Fibroblast of skin of right biceps (primary cell): ENCODE results near the gene MAN1A1.
A peak's percentile ranks its signal among the peaks of the same experiment; 100 is the strongest.

Experiments used
- DNase-seq: peaks from one replicate; pipeline ENCODE4 v3.0.0-alpha.2; 2013

The MAN1A1 gene

DNA sequence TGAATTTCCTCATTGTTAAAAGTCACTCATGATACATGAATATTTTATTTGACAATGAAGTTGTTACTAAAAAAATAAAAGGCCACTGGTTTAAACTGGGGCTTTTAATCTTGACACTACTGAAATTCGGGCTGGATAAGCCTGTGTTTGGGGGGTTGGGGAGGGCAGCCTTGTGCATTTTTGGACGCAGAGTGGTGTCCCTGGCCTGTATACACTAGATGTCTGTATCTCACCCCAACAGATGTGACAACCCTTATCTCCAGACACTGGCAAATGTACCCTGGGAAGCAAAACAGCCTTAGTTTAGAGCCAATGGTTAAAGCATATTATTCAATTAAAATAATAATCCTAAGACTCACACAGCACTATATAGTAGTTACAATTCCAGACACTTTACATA is 24.8 kb downstream of the MAN1A1 start:
- no peak for DNase-seq

DNA sequence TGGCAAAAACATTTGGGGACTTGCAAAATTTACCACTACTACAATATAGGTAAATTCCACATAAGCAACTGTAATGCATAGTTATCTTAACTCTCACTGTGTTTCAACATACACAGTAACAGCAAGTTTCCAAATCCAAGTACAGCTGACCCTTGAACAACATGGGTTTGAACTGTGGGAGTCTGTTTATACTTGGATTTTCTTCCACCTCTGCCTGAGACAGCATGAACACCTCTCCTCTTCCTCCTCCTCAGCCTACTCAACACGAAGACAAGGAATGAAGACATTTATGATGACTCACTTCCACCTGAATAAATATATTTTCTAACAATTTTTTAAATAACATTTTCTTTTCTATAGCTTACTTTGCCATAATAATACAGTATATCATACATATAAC is 25.6 kb downstream of the MAN1A1 start:
- DNase-seq = no peak

DNA sequence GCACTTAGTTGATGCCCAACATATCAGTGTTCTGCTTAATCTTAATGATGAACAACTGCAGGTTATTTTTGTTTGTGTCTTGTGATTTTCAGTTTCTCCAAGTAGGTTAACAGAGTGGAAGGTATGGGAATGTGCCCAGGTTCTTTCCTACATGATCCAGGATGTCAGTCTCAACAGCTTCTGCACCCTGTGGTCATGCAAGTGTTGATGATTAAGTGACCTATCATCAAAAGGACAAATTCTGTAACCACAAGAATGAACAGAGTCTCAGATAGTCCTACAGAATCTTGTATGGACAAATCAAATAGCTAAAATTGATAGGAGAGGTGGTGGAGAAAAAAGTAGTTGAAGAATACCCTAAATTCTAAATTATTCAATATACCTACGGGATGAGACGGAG is 26.1 kb downstream of the MAN1A1 start:
- DNase-seq = no peak

DNA sequence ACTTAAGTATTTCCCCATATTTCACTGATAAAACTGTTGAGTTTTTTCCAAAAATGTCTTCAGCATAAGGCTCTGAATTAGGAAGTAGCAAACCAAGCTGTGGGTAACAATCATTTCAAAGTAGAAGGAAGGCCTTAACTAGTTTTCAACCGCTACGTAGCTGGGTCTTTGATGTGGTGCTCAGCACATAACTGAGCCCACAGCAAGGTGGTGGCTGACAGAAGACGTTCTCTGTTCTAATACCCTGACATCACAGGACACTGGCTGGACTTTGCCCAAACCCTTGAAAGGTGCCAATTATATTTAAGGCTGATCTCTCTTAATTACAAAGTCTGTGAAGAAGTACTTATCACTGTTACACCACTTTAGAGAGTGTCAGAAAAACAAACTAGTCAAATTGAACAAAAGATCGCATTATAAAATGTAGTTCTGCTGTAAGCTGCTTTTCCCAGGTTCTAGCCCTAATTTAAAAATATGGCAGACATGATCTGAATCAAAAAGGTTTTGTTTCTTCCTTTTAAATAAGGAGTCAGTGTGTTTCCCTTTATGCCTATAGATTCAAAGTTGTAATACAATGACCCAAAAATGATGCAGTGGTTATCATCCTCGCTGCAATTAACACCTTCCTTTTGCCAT is 26.7 kb downstream of the MAN1A1 start:
- DNase-seq = no peak

DNA sequence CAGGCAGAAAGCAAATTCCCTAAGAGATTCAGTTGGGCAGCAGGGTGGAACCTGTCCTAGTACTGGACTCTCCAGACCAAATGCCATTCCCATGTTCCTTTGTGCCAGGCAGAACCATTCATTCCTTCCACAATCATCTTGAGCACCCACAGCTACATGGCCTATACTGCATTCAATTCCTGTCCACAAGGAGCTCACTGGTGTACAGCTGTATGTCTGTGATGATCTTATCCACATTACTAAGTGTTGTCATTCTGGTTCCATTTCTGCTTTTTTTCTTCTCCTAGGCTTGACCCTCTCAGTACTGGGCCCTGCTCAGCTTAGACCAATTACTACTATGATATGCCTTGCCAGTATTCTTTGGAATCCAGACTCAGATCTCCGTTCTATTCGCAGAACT is 27.5 kb downstream of the MAN1A1 start:
- no peak for DNase-seq

DNA sequence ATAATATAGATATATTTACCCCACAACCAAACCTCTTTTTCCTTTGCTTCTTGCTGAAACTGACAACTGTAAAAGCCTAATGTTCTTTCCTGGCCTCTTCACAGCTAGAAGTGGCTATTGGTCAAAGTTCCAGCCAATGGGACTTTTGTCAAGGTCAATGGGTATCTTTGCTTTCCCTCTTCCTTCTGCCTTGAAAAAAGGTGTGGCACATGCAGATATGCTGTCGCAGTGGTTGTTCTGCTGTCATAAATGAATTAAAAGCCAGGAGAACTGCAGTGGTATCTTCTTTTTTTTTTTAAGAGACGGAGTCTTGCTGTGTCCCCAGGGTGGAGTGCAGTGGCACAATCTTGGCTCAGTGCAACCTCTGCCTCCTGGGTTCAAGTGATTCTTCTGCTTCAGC is 29.9 kb downstream of the MAN1A1 start:
- DNase-seq = no peak

DNA sequence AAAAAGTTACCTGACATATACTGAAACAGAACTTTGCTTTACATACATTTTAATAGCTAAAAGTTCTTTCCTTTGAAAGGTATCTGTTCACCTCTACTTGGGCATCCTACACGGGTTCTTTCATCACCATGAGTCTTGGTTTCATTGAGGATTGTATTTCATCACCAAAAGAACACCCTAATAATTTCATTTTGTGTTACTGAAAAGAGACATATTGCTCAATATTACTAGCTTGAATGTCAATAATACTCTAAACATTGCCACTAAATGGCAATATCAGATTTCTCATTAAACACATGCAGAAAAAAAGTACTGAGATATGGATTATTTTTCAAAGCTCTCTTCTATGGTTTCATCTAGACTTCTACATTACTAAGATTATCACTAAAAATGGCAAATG is 30.8 kb downstream of the MAN1A1 start:
- no peak for DNase-seq

DNA sequence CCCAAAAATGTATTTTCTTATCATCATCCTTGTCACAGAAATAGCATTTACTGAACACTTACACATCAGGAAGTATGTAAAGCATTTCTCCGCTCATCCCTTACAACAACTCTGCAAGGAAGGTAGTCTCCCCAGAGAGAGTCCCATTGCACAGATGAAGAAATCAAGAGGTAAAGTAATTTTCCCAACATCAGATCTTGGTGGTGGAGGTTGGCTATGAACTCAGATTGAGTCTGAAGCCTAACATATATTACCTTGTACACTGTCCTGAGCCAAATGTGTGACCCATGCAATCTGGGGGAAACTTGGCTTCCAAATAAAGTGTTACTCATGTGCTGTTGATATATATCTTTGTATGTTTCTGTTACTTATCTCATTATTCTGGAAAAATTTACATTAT is 31.4 kb downstream of the MAN1A1 start:
- no peak for DNase-seq

DNA sequence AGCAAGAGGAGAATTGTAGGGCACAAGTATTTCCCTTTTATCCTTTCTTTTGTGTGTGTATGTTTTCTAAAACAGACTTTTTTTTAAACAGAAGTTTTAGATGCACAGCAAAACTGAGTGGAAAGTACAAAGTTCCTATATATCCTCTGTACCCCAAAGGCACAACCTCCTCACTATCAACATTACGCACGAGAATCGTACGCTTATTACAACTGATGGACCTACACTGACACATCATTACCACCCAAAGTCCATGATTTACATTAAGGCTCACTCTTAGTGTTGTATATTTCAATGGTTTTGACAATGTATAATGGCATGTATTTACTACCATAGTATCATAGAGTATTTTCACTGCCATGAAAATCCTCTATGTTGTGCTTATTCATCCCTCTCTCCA is 32.6 kb downstream of the MAN1A1 start:
- DNase-seq = no peak

DNA sequence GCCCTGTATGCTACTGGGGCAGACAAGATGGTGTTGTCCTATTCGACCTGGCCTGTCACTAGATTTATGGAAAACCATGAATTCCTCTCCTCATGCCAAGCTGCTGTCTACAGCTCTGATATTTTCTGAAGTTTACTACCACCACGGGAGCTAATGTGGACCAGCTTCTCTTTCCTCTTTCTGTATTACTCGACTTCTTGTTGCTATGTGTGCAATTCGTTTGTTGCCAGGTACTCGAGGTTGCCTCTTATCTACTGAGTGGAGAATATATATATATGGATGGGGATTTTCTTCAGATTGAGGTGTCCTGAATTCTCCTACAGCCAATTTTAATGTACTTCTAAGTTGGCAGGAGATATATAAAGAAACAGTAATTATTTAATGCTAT is 34.7 kb downstream of the MAN1A1 start:
- no peak for DNase-seq

DNA sequence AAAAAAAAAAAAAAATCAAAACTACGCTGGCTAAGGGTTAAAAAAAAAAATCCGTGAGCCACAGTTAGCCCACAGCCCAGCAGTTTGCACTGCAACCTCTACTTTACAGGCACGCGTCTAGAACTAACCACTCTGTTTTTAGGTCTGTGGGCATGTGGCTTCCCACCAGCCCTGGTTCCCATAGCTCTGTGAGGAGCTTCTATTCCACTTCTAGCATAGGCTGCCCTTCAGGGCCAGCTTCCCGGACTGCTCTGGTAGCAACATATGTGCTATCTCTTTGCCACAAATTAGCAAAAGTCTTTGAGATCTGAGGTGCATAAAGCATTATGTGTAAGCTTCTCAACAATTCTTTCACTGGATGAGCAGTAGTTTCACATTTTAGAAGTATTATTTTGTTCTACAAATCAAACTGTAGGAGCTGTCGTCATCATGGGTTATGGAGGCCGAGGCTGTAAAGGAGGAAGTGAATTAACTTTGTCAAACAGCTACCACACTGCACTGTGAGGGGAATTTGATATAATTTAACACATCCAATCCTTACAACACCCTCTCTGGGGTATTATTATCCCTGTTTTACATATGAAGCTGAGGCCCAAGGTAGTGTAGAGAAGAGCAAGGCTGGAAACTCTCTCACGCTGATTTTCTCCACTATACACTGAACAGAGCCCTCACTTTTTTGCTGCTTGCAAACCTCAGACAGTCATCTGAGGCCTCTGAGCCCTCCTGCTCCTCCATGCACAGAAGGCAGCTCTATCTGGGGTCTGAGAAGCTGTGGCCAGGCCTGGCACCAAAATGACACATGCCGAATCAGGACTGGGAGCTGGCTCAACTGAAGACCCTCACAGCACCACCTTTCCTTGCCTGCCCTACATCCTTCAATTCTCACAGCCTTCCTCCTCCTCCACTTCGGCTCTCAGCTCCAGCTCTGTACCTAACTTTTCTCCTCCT is 35.4 kb downstream of the MAN1A1 start:
- no peak for DNase-seq

DNA sequence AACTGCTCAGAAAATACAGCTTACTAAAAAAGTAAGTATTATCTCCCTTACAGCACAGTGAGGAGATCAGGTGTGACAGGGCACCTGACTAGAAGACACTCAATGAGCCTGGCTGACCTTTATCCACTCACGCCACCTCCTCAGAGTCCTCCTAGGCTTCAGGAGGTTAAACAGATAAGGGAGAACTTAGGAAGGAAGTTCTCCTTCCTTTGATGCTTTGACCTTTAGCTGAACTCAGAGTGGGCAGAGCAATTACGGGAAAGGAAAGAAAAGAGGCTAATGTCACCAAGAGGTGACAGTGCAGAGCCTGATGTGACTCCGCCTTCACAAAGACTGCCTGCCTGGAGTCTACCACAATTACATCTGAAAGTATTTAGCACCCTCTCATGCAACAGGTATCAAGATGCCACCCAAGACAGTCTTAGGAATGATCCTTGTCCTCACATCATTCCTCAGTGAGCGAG is 36.7 kb downstream of the MAN1A1 start:
- no peak for DNase-seq

DNA sequence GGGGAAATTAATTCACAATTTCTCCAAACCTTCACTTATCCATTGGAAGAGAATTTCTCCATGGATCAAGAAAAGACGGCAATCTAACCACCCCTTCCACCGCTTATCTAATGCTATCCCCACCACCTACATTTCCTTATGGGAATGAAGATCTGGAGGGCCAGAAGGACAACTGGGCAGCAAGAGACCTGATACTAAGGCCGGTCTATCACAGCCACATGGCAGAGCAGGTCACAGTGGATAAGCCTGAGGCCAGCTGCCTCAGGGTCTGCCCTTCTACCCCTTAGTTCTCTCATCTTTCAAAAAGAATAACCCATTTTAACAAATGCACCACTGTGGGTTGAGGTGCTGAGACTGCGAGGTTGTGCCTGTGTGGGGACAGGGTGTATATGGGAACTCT is 37.1 kb downstream of the MAN1A1 start:
- DNase-seq = no peak

DNA sequence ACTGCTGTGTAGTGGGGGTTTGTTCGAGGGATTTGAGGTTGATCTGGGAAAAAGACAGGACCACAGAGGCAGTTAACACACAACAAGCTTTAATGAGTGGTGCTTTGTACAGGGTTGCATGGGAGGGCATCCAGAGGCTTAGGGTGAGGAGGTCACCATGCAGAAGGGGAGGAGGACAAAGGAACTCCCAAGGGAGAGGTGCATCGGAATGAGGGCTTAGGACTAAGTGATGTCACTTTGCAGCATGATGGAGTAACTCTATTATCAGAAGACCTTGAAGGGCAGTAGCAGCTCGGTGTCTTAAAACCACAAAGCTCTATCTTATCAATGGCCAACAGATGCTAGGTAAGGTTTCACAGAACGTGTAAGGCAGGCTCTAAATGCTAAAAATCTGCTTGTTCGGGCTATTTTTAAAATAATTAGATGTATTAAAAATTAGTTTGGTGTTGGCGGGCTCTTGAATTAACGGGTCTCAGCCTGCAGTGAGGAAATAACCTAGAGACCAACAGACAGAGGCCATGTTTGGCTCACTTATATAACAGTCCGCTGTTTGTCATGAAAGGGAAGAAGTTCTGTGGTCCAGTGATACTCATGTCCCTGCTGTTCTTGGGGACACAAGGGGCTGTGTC is 37.9 kb downstream of the MAN1A1 start:
- no peak for DNase-seq

DNA sequence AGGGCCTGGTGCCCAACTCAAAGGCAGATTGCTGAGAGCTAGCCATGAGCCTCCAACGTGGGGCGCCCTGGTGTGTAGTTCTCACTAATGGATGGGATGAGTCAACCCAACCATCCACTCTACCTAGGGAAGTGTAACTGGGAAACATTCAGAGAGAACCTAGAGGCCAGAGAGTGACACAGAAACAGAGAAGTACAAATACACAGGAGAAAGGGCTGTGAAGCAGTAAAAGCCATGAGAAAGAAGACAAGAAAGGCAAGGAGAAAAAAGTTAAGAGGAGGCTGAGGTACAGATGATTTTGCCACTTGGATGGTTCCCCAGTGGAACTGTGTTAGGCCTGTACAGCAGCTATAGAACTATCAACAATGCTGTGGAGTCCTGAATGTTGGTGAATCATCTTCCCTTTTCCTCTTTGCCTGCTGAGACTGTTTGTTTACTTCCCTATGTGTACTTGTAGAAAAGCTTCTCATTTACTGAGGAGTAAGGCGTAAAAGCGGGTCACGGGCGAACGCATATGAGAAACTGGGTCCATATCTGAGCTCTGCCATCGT is 39.0 kb downstream of the MAN1A1 start:
- DNase-seq = peak; percentile 11

DNA sequence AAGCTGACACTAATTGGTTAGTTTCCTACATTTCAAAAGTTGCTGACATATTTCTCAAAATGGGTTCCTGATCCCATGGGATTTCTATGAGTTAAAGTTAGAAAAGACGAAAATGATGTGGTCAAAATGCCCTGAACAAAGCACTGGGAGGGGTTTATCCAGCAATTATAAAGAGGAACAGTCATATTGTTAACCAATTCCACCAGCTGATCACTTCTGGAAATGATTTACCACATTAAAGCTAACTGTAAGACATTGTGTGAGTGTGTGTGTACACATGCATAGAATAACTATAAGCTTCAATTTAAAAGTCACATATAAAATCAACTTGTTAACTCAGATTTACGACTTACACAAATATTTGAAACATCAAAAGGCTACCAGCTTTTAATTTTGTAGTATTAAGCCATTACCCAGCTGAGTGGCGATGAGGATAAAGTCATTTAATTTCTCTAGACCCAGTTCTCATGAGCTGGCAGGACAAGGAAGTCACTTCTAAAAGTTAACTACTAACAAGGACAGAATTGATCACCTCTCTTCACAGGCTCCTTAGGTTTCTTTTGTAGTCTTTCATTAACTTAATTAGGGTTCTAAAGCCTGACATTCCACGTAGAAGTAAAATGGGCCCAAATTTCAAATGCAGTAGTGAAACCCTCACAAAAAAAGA is 40.4 kb downstream of the MAN1A1 start:
- peak; percentile 59 for DNase-seq

DNA sequence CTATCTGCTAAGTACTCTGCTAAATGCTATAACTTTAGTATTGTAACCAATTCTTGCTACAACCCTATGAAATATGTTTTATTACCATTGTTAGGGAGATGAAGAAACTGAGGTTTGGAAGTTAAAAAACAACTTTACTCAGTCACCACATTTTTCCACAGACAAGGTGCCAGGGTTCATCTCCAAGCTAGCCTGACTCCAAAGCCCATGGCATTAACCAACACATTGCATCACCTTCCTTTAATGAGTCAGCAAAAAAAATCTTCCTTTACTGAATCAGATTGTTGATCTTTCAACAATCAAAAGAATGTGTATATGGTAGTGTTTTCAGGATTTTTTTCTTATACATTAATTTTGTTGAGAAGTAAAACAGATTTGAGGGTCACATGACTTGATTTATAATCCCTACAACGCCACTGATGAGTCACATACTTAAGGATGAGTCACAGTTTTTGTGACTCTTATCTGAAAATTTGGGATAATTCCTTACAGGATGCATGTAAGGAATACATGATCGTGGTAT is 41.5 kb downstream of the MAN1A1 start:
- DNase-seq = peak; percentile 85

DNA sequence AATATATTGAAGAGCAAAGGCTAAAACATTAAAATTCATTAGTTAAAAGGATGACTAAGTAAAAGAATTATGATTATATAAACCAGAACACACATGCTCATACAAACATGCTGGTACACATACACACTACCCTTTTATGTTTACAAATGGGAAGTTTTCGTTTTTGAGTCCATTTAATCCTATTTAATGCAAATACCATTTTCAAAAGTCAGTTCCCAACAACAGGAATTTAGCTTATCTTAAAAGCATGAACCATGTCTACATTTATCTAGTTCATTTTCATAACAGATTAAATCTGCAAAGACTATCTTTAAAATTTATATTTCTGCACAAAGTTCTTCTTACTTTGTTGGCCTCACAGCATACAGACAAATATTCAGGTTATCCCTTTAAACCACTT is 42.5 kb downstream of the MAN1A1 start:
- DNase-seq = no peak

DNA sequence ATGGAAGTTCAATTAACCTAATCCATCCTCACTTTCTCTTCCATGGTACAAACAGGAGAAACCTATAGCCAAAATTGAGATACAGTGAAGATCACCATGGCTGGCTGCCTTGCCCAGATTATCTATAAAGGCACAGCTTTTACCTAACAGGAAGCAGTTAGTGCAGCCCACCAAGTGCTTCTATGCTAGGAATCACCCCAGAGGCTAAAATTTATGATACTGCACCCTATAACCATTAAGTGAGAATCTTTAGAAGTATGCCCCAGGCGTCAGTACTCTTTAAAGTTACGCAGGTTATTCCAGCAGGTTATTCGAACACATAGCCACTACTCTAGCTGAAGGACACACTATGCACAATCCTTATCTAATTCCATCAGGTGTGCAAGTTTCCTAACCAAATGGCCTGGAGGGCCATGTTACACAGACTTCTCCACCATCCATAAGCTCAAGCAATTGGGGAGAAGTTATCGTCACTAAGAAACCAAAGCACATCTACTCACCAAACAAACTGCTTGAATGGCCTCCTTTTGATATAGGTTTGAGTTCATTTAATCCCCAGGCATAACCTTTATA is 43.1 kb downstream of the MAN1A1 start:
- DNase-seq = no peak

DNA sequence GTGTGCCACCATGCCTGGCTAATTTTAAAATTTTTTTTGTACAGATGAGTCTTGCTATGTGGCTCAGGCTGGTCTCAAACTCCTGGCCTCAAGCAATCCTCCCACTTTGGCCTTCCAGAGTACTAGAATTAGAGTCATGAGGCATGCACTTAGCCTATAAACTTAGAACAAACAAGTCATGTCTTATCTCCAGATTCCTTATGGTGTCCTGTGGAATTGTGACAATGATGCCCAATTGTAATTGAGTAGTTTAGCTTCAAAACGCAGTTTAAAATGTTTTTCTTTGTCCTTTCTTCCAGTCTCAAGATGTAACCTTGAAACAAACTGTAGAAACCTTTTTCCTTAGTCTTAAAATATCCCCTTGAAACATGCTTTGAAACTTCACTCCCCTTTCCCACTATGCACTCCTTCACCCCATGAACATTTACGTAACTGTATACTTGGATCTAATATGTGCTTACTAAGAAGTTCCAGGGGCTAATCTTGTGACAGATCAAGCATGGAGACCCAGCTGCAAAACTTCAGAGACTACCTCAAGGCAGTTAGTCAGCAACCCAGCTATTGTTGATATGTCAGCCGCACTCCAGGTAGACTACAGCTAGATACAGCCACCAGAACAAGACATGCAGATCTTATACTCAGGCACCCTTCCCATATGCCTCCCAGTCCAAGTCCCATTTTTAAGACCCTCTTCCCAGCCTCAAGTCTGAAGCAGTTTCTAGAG is 46.2 kb downstream of the MAN1A1 start:
- DNase-seq = no peak

DNA sequence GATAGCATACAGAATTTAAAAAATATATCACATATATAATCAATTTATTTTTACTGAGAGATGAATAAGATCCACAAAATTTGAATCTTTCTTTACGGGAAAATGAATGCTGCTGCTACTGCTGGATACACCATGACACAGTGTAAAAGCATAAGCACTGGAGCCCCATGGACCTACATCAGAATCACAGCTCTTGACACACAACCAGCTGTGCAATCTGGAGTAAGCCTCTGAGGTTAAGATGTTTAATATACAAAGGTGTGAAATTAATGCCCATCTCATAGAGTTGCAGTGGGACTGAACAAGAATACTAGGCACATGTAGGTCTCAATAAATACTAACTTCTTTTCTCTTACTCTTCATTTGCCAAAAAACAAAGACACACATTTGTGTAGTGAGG is 48.1 kb downstream of the MAN1A1 start:
- no peak for DNase-seq

DNA sequence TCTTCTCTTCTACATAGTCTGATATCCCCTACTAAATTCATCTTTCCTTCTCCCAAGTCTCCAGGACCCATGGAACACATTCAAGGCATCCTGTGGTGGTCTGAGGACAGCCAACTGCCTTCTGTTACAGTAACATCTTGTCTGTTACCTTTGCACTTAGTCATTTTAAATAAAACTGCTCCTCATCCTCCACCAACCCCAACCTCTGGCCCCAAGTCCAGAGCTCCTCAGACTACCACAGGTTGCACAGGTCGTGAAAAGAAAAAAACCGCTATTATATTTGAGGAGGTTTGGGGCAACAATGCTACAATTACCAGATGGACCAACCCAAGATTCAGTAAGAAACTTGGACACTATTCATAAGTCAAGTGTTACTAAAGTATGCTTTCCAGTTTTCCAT is 49.9 kb downstream of the MAN1A1 start:
- DNase-seq = no peak
